GM12872 (cell line): ENCODE data around the gene TMEM271.

ENCODE experiments used
- CTCF ChIP-seq: IDR thresholded peaks from 3 replicates; pipeline ENCODE4 v1.5.1; 2011; ENCODE audit warnings: low read depth, mild to moderate bottlenecking, low read length, moderate library complexity; ENCODE audit not compliant: insufficient read depth

The TMEM271 gene

DNA sequence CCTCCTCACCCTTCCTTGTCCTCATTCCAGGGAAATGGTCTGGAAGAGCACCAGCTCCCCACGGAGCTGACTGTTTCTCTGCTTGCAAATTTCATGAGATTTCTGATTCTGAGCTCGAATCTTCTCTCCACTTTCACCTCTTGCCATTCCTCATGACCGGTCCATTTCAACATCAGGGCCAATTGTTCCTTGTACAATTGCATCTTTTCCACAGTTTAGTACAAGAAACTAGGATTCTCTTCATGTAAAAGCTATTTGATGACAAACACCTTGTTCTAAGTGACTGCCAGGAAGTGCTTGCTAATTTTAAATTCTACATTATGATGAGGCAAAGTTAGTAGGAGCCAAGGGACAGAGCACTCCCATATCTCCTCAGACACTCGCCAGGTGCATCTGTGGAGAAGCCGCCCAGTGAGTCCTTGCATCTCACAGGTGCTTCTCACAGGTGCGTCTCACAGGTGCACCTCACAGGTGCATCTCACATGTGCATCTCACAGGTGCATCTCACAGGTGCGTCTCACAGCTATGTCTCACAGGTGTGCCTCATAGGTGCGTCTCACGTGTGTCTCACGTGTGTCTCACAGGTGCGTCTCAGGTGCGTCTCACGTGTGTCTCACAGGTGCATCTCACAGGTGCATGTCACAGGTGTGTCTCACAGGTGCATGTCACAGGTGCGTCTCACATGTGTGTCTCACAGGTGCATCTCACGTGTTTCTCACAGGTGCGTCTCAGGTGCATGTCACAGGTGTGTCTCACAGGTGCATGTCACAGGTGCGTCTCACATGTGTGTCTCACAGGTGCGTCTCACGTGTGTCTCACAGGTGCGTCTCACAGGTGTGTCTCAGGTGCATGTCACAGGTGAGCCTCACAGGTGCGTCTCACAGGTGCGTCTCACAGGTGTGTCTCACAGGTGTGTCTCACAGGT is 46.2 kb upstream of the TMEM271 start:
- TF ChIP-seq CTCF, result no peak

- TF ChIP-seq CTCF, result no peak
Observed at GRCh38 chr4:621296-622070, 45.4 kb upstream of the TMEM271 start.

DNA sequence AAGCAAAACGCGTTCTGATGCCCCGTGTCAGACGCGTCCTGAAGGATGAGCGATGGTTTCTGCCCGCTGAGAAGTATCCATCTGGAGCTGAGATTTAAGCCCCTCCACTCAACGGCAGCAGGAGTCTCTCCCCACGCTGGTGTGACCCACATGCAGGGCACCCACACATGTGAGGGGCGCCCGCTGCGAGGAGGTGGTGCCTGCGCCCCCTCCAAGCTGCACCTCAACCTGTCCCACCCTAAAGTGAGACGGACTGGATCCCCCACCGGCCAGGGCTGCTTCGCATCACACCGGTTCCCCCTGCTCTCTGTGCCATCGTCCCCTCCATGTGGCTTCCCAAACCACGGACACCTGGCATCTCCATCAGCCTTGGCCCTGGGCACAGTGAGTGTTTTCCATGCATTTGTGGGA is 44.8 kb upstream of the TMEM271 start:
- TF ChIP-seq CTCF, result no peak

- TF ChIP-seq CTCF, result no peak
Observed at GRCh38 chr4:620201-620600, 44.1 kb upstream of the TMEM271 start.

GRCh38 chr4:617644-618641 is 41.8 kb upstream of the TMEM271 start:
- no peak for TF ChIP-seq CTCF

GRCh38 chr4:616911-617643 is 41.0 kb upstream of the TMEM271 start:
- TF ChIP-seq CTCF, result no peak
